NK-92 (cell line): ENCODE measurements around the gene PAQR8.

Source experiments
- DNase-seq: peaks from one replicate; lab custom pipeline; 2025; ENCODE audit not compliant: unreplicated experiment; lab: John Stamatoyannopoulos, UW

Gene PAQR8

GRCh38 chr6:52361945-52362442, at the start of gene PAQR8:
Gene PAQR8, plus strand, starts transcription at chr6:52362151. Its CDS starts 41,063 bp downstream, at chr6:52403214.
- DNase-seq: no peak

DNA sequence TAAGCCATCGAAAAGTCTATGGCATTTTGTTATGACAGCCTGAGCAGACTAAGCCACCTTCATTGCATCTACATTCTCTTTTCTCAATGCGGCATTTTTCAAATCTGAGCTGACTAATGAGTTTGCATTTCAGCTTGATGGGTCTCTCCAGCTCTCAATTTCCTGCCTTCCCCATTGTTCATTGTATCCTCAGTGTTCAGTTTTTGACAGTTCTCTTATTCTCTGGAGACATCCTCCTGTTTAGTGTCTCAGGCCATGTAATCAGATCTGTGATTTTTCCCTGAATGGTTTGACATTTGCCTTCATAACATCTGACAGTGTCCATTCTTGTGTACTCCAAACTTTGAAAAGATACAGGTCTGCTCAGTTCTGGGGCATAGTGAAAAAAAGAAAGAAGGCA, 49.5 kb upstream of the PAQR8 start:
- DNase-seq: no peak

GRCh38 chr6:52314752-52315151, 47.2 kb upstream of the PAQR8 start:
- no peak for DNase-seq

GRCh38 chr6:52317211-52317610, 44.7 kb upstream of the PAQR8 start:
- DNase-seq: no peak

DNA sequence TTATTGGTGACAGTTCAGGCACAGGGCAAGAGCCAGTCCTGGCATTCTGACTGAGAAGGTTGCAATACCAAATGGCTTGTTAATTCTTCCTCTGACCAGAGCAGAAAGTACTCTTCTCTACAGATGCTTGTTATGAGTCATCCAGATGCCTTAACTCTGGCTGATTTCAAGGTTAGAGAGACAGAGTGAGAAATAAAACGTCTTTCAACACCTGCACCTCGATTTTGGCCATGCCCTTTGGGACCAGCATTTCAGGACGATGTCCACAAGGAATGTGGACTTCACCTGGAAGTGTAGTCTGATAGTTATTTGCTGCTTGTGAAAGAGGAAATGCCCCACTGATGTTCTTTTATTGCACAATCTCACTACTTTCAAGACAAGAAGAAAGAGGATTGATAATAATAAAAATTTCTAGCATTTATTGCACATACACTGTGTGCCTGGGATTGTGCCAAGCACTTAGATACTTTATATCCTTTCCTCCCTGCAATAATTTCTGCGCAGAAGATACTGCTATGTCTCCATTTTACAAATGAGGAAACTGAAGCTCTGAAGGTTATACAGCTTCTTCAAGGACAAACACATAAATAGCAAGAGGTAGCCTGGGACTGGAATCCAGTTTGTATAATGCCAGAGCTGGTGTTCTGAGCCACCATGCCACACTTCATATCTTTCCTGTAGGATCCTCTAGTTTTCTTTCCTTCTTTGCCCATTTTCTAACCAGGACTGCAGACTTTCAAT, 43.9 kb upstream of the PAQR8 start:
- DNase-seq: no peak

DNA sequence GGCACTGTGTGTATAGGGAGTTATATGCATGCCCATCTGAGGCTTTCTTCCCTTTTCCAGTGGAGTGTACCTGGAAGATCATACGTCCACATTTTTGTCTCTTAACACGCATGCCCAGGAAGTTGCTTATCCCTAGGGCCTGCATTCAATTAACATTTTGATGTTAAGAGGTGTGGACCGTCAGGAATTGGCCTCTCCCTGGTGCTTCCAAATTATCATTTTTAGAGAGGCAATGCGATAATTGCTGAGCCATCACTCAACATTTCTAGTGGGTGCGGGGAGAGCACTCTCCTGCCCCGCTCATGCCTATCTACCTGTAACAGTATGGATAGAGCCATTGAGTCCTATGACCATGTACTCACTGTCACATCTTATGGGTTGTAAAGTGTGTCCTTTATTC, 37.8 kb upstream of the PAQR8 start:
- no peak for DNase-seq

- DNase-seq: no peak
These were observed 36.1 kb upstream of the PAQR8 start for GRCh38 chr6:52325695-52326471.

GRCh38 chr6:52326540-52327364, 35.2 kb upstream of the PAQR8 start:
- no peak for DNase-seq

DNA sequence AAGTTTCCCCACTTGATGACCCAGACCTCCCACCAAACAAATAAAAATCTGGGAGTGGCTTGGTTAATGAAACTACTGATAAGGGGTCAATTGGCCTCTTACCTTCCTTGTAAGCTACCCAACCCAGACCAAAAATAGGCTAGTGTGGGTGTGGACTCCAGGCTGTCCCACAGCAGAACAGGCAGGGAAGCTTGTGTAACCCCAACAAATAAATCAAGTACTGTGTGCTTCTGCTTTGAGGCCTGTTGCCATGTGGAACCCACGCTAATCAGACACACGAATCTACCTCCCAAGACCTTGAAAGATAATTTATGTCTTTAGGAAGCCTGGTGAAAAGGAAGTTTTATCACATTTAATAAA, 33.7 kb upstream of the PAQR8 start:
- no peak for DNase-seq

DNA sequence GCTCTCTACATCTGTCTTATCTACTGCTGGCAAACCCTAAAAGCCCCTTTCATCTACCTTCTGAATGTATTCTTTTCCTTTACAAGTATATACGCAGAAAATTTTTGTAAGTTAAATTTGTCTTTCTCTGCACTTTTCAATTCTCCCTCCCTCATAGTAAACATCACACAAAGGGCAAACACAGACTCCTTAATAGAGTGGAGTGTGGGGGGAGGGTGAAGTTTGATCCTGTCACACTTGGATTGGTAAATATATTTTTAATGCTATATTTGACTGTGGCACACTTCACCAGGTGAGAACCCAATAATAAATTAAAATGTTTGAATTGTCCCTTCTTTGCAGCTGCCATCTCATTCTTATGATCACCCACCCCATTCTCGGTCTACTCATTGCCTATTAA, 33.2 kb upstream of the PAQR8 start:
- DNase-seq: no peak

DNA sequence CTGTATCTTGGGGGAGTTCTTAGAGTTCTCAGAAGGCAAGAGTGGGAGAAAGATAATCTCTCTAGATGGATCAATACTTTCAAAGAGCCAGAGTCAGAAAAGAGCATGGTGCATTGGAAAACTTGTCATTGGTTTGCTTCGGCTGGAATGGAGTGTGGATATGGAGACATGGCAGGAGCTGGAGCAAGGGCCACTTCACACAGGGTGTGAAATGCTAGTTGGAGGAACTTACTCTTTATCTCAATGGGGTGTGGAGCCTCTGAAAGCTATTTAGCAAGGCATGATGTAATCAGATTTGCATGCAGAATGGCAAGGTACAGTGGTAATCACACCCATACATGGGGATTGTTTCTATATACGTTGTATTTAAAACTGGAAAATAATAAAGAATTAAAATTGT, 31.5 kb upstream of the PAQR8 start:
- DNase-seq: no peak

- no peak for DNase-seq
These were observed 30.0 kb upstream of the PAQR8 start for GRCh38 chr6:52331793-52332457.

DNA sequence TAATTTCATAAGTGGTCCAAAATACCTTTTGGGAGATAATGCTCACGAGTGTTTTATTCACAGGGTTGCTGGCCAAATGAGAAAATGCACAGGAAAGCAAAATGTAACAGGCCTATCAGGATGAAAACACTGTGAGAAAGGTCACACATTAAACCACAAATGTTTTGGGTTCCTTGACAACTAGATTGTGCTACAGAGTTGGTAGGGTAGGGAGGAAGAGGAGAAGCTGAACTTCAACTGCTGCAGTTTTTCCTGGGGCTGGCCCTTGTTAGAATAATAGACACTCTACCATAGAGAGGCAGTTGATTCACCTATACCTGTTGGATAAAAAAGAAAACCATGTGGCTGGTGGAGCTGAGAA, 28.1 kb upstream of the PAQR8 start:
- no peak for DNase-seq

- no peak for DNase-seq
These were observed 26.4 kb upstream of the PAQR8 start for GRCh38 chr6:52335576-52335975.

DNA sequence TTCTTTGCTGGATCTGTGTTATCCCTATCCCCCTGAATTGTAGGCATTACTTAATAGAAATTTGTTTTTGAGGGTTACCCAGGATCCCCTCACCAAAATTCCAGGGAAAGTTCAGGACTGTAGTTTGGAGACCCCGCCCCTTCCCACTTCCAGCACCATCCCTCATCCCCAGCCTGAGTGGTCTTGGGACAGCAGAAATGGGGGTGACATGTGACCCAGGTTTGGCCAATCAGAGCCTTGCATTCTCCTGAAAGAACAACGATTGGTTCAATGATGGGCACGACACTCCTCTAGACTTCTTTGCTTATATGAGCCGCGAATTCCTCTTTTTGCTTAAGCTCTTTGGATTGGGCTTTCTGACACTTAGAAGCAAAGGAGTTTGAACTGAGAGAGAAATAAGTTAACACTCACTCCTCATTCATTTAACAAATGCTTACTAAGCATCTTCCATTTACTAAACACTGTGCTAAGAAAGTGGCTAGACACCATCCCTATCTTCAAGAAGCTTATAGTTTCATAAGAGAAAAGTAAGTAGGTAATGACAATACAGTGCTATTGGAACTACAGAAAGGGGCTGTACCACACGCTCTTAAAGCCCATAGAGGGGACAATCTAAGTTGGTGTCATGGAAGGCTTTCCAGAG, 24.9 kb upstream of the PAQR8 start:
- DNase-seq: no peak

DNA sequence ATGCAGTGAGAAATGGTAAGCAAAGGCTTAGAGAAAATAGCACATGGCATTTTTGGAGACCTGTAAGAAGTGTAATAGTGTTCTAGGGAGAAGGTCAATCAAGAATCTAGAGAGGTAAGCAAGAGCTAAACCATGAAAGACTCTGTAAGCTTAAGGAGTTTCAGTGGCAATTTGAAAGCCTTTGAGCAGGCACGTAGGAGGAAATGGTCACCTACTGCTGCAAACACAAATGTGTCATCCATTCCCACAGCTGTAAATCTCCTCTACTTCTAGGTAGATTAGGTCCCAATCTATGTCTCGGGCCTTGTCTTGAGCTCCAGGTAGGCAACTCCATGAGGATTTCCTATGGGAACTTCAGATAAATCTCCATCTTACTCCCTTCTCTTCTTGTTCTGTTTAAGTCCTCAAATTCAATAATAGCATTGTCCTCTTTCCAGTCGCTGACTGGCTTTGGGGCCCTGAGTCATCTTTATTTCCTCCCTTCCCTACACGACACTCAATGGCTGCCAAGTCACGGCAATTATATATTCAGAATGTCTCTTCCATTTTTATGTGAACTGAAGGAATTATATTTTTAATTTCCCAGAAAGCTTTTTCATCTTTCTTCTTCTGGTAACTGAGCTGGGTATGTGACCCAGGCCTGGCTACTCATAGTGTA, 24.2 kb upstream of the PAQR8 start:
- DNase-seq: no peak

DNA sequence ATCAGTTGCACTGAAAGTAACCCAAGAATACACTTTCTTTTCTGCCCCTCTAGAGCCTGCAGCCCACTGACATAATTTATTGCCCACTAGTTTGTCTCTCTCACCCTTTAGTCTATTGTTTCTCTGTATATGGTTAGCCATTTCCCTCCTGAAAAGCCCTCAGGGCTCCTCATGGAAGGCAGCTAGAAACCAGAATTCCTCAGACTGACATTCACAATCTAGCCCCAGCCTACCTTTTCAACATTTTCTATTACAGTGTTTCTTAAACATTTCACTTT, 21.4 kb upstream of the PAQR8 start:
- no peak for DNase-seq

DNA sequence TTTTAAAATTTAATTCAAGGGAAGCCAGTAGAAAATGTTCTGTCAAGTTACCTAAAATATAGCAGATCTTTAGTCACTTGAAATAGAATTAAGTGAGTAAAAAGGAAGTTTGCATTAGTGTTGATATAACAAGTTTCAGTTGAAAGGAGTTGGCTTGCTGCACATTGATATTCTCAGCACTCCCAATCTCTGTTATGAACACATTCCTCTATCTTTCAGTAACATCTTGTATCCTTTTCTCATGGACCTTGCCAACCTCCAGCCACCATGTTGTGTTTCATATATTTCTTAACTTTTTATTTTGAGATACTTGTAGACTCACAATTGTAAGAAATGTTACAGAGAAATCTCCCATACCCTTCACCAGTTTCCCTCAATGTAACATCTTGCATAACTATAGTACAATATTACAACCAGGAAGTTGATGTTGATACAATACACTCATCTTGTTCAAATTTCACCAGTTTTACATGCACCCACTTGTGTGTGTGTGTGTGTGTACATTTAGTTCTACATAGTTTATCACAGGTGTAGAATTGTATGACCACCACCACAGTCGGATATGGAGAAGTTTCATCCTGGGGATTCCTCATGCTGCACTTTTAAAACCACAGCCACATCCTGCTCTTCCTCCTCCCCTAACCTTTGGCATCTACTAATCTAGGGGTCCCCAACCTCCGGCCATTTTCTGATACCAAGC, 20.2 kb upstream of the PAQR8 start:
- DNase-seq: no peak

GRCh38 chr6:52345311-52345710, 16.6 kb upstream of the PAQR8 start:
- no peak for DNase-seq

- DNase-seq: no peak
These were observed 15.4 kb upstream of the PAQR8 start for GRCh38 chr6:52346503-52346902.
